ENCODE measurements around the gene CYP2W1. TPM values are rescaled to one million over a fixed set of nuclear protein-coding genes. Genes with fewer than 3 reads are reported as not detected.
"Not testable (repeated sequence)": the region's sequence is repeated elsewhere in the genome, so short reads cannot be mapped to it uniquely, and the experiment has no call there.

The CYP2W1 gene
- total RNA-seq, 1 donor from 2014 or later, result not detected

DNA sequence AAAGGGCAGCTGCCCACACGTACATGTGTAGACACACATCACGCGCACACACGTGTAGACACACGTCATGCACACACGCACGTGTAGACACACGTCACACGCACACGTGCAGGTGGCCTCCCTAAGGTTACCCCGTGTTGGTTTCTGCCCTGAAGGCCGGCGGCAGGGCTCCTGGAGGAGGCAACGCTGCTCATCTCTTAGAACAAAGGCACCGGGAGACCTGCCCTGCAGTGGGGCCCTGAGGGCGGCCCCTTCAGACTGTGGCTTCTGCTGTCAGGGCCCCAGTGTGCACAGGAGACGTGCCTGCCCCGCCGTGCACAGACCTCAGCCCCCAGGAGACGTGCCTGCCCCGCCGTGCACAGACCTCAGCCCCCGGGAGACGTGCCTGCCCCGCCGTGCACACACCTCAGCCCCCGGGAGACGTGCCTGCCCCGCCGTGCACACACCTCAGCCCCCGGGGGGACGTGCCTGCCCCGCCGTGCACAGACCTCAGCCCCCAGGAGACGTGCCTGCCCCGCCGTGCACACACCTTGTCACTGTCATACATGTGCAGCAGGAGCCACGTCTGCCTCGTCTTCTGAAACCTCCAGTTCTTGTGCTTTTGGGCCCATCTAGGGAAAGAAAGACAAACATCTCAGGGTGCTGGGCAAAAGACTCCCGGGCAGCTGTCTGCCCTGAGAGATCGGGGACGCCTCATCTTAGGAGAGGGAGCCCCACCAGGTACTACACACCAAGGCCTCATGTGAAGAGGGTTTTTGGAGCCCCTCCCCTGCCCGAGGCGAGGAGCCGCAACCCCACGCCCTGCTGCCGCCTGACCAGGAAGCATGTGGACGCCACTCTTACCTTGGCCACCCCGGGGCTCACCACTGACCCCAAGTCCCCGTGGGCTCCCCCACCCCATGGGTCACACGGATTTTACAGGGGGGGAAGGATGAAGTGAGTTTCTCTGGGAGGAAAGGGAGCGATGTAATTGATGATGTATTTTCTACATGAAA is 17.3 kb downstream of the CYP2W1 start:
- no peak overlapping the region for H3K27ac Mint-ChIP-seq (ENCODE audit: unreplicated experiment)
- DNase-seq (ENCODE audit: extremely low spot score, unreplicated experiment), result no peak
- H3K4me3 Mint-ChIP-seq (ENCODE audit: unreplicated experiment), result no peak overlapping the region
- TF ChIP-seq, protein P1, sequence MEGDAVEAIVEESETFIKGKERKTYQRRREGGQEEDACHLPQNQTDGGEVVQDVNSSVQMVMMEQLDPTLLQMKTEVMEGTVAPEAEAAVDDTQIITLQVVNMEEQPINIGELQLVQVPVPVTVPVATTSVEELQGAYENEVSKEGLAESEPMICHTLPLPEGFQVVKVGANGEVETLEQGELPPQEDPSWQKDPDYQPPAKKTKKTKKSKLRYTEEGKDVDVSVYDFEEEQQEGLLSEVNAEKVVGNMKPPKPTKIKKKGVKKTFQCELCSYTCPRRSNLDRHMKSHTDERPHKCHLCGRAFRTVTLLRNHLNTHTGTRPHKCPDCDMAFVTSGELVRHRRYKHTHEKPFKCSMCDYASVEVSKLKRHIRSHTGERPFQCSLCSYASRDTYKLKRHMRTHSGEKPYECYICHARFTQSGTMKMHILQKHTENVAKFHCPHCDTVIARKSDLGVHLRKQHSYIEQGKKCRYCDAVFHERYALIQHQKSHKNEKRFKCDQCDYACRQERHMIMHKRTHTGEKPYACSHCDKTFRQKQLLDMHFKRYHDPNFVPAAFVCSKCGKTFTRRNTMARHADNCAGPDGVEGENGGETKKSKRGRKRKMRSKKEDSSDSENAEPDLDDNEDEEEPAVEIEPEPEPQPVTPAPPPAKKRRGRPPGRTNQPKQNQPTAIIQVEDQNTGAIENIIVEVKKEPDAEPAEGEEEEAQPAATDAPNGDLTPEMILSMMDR (IDR thresholded peaks at IDR 0.05), result no peak
- H3K36me3 Mint-ChIP-seq (ENCODE audit: unreplicated experiment), result peaks cover 6% of the 10 kb centered on the region
- H3K9me3 Mint-ChIP-seq (ENCODE audit: unreplicated experiment), result no peaks in the 10 kb centered on the region
- H3K4me1 Mint-ChIP-seq (ENCODE audit: unreplicated experiment), result peaks cover 5% of the 10 kb centered on the region
- H3K27me3 Mint-ChIP-seq (ENCODE audit: unreplicated experiment), result no peaks in the 10 kb centered on the region

DNA sequence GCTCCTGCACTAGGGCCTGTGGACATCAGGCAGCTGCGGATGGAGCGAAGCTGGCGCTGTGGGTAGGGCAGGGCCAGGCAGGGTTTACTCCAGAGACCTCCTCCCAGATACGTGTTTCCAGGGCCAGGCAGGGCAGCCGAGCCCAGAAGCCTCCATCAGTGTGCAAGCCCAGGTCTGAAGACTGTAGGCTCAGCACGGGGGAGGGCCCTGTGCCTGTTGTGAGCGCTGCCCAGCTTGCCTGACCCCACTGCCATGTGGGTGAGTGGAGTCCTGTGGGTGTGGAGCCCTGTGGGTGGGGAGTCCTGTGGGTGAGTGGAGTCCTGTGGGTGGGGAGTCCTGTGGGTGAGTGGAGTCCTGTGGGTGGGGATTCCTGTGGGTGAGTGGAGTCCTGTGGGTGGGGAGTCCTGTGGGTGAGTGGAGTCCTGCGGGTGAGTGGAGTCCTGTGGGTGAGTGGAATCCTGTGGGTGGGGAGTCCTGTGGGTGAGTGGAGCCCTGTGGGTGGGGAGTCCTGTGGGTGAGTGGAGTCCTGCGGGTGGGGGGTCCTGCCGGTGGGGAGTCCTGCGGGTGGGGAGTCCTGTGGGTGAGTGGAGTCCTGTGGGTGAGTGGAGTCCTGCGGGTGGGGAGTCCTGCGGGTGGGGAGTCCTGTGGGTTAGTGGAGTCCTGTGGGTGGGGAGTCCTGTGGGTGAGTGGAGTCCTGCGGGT is 18.2 kb downstream of the CYP2W1 start:
- DNase-seq (ENCODE audit: extremely low spot score, unreplicated experiment); H3K4me1 Mint-ChIP-seq (ENCODE audit: unreplicated experiment); H3K4me3 Mint-ChIP-seq (ENCODE audit: unreplicated experiment); H3K36me3 Mint-ChIP-seq (ENCODE audit: unreplicated experiment); H3K27ac Mint-ChIP-seq (ENCODE audit: unreplicated experiment); H3K27me3 Mint-ChIP-seq (ENCODE audit: unreplicated experiment); H3K9me3 Mint-ChIP-seq (ENCODE audit: unreplicated experiment): not testable (repeated sequence)

DNA sequence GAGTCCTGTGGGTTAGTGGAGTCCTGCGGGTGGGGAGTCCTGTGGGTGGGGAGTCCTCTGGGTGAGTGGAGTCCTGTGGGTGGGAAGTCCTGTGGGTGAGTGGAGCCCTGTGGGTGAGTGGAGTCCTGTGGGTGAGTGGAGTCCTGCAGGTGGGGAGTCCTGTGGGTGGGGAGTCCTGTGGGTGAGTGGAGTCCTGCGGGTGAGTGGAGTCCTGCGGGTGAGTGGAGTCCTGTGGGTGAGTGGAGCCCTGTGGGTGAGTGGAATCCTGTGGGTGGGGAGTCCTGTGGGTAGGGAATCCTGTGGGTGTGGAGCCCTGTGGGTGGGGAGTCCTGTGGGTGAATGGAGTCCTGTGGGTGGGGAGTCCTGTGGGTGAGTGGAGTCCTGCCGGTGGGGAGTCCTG is 19.0 kb downstream of the CYP2W1 start:
- not testable (repeated sequence) for H3K4me3 Mint-ChIP-seq (ENCODE audit: unreplicated experiment); H3K9me3 Mint-ChIP-seq (ENCODE audit: unreplicated experiment); H3K27me3 Mint-ChIP-seq (ENCODE audit: unreplicated experiment); H3K27ac Mint-ChIP-seq (ENCODE audit: unreplicated experiment); H3K36me3 Mint-ChIP-seq (ENCODE audit: unreplicated experiment); H3K4me1 Mint-ChIP-seq (ENCODE audit: unreplicated experiment); DNase-seq (ENCODE audit: extremely low spot score, unreplicated experiment)

DNA sequence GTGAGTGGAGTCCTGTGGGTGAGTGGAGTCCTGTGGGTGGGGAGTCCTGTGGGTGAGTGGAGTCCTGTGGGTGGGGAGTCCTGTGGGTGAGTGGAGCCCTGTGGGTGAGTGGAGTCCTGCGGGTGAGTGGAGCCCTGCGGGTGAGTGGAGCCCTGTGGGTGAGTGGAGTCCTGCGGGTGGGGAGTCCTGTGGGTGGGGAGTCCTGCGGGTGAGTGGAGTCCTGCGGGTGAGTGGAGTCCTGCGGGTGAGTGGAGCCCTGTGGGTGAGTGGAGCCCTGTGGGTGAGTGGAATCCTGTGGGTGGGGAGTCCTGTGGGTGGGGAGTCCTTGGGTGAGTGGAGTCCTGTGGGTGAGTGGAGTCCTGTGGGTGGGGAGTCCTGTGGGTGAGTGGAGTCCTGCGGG is 19.5 kb downstream of the CYP2W1 start:
- not testable (repeated sequence) for DNase-seq (ENCODE audit: extremely low spot score, unreplicated experiment); H3K9me3 Mint-ChIP-seq (ENCODE audit: unreplicated experiment); H3K27ac Mint-ChIP-seq (ENCODE audit: unreplicated experiment); H3K36me3 Mint-ChIP-seq (ENCODE audit: unreplicated experiment); H3K27me3 Mint-ChIP-seq (ENCODE audit: unreplicated experiment); H3K4me1 Mint-ChIP-seq (ENCODE audit: unreplicated experiment); H3K4me3 Mint-ChIP-seq (ENCODE audit: unreplicated experiment)

DNA sequence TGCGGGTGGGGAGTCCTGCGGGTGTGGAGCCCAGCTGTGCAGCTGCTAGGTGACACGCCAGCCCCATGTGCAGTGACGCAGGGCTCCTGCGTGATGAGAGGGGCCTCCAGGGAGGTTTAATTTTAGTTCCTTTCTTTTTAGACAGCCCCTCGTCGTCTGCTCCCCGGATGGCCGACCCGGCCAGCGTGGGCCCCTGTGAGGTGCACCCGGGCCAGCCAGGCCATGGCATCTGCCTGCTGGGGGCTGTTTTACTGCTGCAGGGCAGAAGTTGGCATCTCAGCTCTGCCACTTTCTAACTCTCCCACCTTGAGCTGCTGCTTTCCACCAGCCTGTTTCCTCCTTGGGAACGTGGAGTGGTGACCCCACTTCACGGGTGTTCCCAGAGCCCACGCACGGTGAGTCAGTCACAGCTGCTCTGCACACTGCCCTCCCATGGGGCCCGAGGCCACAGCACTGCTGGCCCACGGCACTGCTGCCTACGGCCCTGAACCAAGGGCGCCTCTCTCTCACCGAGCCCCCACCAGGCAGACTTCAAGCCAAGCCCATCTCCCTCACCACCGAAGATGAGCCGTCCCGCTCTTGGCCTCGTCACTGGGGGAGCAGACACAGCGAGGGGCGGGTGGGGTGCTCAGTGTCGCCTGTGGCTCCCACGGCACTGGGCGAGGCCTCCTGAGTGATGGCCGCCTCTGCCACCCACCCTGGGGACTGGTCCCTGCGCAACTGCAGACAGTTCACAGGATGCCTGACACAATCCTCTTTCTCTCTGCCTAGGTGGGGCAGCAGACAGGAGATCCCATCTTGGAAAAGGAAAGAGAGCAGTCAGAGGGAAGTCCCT is 21.3 kb downstream of the CYP2W1 start:
- Mint-ChIP-seq H3K36me3 (ENCODE audit: unreplicated experiment) (peaks cover 4% of the 10 kb centered on the region), H3K9me3 (ENCODE audit: unreplicated experiment) (no peaks in the 10 kb centered on the region), H3K27me3 (ENCODE audit: unreplicated experiment) (no peaks in the 10 kb centered on the region), H3K4me3 (ENCODE audit: unreplicated experiment) (no peak overlapping the region), H3K27ac (ENCODE audit: unreplicated experiment) (no peak overlapping the region), H3K4me1 (ENCODE audit: unreplicated experiment) (peaks cover 5% of the 10 kb centered on the region)
- DNase-seq (ENCODE audit: extremely low spot score, unreplicated experiment), result no peak
- TF ChIP-seq, protein P1 (IDR thresholded peaks at IDR 0.05), result no peak

DNA sequence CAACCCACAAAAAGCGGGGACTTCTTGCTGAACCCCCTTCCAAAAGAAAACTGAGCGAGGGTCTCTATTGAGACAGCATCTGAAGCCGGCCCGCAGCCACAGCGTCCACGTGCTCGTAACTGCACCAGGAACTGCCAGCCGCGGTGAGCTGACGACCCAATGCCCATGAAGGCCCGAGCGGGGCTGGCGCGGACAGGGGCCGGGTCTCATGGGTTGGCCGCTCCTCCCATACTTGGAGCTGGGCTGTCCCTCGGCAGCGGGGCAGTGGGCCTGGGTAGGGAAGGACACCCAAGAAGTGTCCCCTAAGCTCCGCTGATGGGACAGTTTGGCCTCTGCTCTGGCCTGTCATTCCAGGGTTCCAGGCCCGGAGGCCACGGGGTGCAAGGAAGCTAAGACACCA is 22.3 kb downstream of the CYP2W1 start:
- Mint-ChIP-seq H3K4me3 (ENCODE audit: unreplicated experiment) (no peak overlapping the region), H3K36me3 (ENCODE audit: unreplicated experiment) (peaks cover 8% of the 10 kb centered on the region), H3K9me3 (ENCODE audit: unreplicated experiment) (no peaks in the 10 kb centered on the region), H3K27ac (ENCODE audit: unreplicated experiment) (no peak overlapping the region), H3K27me3 (ENCODE audit: unreplicated experiment) (no peaks in the 10 kb centered on the region), H3K4me1 (ENCODE audit: unreplicated experiment) (peaks cover 5% of the 10 kb centered on the region)
- DNase-seq (ENCODE audit: extremely low spot score, unreplicated experiment), result no peak
- TF ChIP-seq, protein P1 (IDR thresholded peaks at IDR 0.05), result no peak

Measured in osteocyte (in vitro differentiated cells).